GM23338 (cell line): ENCODE measurements around the gene RPS17. TPM values are rescaled to one million over a fixed set of nuclear protein-coding genes. Genes with fewer than 3 reads are reported as not detected.
"Not testable (repeated sequence)": the region's sequence is repeated elsewhere in the genome, so short reads cannot be mapped to it uniquely, and the experiment has no call there.

Source experiments
- ATAC-seq: fragments of 200-7000 bp; cut with Tn5 transposase; 3 replicates; pipeline ENCODE4 v1.9.1; 2020
- DNase-seq: peaks from one replicate; pipeline ENCODE4 v3.0.0-alpha.2; 2015; ENCODE audit warnings: low spot score
- H2AFZ ChIP-seq: fragments of 200-600 bp; sonication (generic); 2 replicates; pipeline ENCODE4 v1.8.0; 2016; ENCODE audit warnings: antibody characterized with exemption, mild to moderate bottlenecking, moderate library complexity
- H3F3A ChIP-seq: fragments of 200-600 bp; sonication (generic); replicated peaks from 2 replicates; pipeline ENCODE4 v1.8.0; 2017; ENCODE audit warnings: antibody characterized with exemption, mixed run types, low read depth
- H3K27ac ChIP-seq: fragments of 200-600 bp; sonication (generic); 2 replicates; pipeline ENCODE4 v1.6.1; 2016; ENCODE audit warnings: low read depth
- H3K27me3 ChIP-seq: fragments of 200-600 bp; sonication (generic); 2 replicates; pipeline ENCODE4 v1.8.0; 2016; ENCODE audit warnings: mild to moderate bottlenecking, mixed run types, moderate library complexity; ENCODE audit not compliant: insufficient read depth
- H3K36me3 ChIP-seq: fragments of 200-600 bp; sonication (generic); 2 replicates; pipeline ENCODE4 v1.8.0; 2016; ENCODE audit warnings: mild to moderate bottlenecking; ENCODE audit not compliant: insufficient read depth
- H3K4me1 ChIP-seq: fragments of 200-600 bp; sonication (generic); 2 replicates; pipeline ENCODE4 v1.8.0; 2016; ENCODE audit warnings: mild to moderate bottlenecking, moderate library complexity; ENCODE audit not compliant: insufficient read depth
- H3K4me2 ChIP-seq: fragments of 200-600 bp; sonication (generic); 2 replicates; pipeline ENCODE4 v1.7.1; 2017; ENCODE audit warnings: mixed run types
- H3K4me3 ChIP-seq: fragments of 200-600 bp; sonication (generic); 2 replicates; pipeline ENCODE4 v1.6.1; 2016; ENCODE audit warnings: mixed run types
- H3K79me2 ChIP-seq: fragments of 200-600 bp; sonication (generic); replicated peaks from 2 replicates; pipeline ENCODE4 v1.8.0; 2017; ENCODE audit warnings: mild to moderate bottlenecking; ENCODE audit not compliant: insufficient read depth
- H3K9me2 ChIP-seq: fragments of 200-600 bp; sonication (generic); 2 replicates; pipeline ENCODE4 v1.8.0; 2017; ENCODE audit not compliant: insufficient read depth
- H4K20me1 ChIP-seq: fragments of 200-600 bp; sonication (generic); replicated peaks from 2 replicates; pipeline ENCODE4 v1.8.0; 2017; ENCODE audit warnings: mild to moderate bottlenecking; ENCODE audit not compliant: insufficient read depth
- H3K27ac Mint-ChIP-seq: 2 replicates; pipeline ENCODE4 v1.8.0; 2020; ENCODE audit warnings: inconsistent platforms, mild to moderate bottlenecking, moderate library complexity, mixed read lengths
- H3K27me3 Mint-ChIP-seq: 3 replicates; pipeline ENCODE4 v1.8.0; 2022; ENCODE audit warnings: low read depth, mild to moderate bottlenecking, moderate library complexity, mixed read lengths, inconsistent platforms; ENCODE audit not compliant: insufficient read depth, poor library complexity
- H3K36me3 Mint-ChIP-seq: 3 replicates; pipeline ENCODE4 v1.8.0; 2021; ENCODE audit warnings: low read depth, mild to moderate bottlenecking, inconsistent platforms, moderate library complexity, mixed read lengths
- H3K4me1 Mint-ChIP-seq: 3 replicates; pipeline ENCODE4 v1.8.0; 2020; ENCODE audit warnings: mild to moderate bottlenecking, inconsistent platforms, mixed read lengths
- H3K4me3 Mint-ChIP-seq: 3 replicates; pipeline ENCODE4 v1.8.0; 2021; ENCODE audit warnings: moderate library complexity, mild to moderate bottlenecking, inconsistent platforms, mixed read lengths
- H3K9me3 Mint-ChIP-seq: 3 replicates; pipeline ENCODE4 v1.8.0; 2020; ENCODE audit warnings: moderate library complexity, mild to moderate bottlenecking, inconsistent platforms, mixed read lengths
- CREB1 ChIP-seq: fragments of 250-450 bp; sonication (Bioruptor Pico); IDR thresholded peaks from 2 replicates; pipeline ENCODE4 v1.5.0; 2020; ENCODE audit warnings: low read depth, mild to moderate bottlenecking, moderate library complexity
- EZH2 ChIP-seq: fragments of 200-600 bp; sonication (generic); IDR thresholded peaks from one replicate; pipeline ENCODE4 v1.8.0; 2017; ENCODE audit warnings: antibody characterized with exemption, mild to moderate bottlenecking, low read depth; ENCODE audit not compliant: unreplicated experiment
- EZH2phosphoT487 ChIP-seq: fragments of 200-600 bp; sonication (generic); IDR thresholded peaks from one replicate; pipeline ENCODE4 v1.8.1; 2018; ENCODE audit warnings: antibody characterized with exemption; ENCODE audit not compliant: unreplicated experiment
- POLR2AphosphoS5 ChIP-seq: IDR thresholded peaks from 2 replicates; pipeline ENCODE4 v1.6.1; 2016; ENCODE audit warnings: antibody characterized with exemption, low read depth
- ZNF331 ChIP-seq: fragments of 250-450 bp; sonication (Bioruptor Pico); IDR thresholded peaks from 2 replicates; pipeline ENCODE4 v1.5.0; 2020; ENCODE audit warnings: low read depth, mild to moderate bottlenecking, moderate library complexity
- polyA plus RNA-seq: library from polyadenylated mRNA; unstranded; fragments of >200 nt; fragmentation: Nextera tagmentation; extraction: Ambion mirVana; gene quantifications from 2 replicates; pipeline ENCODE4 v1.2.1, GENCODE V29; 2016
- total RNA-seq: library from RNA; depleted of rRNA; stranded (reverse); fragments of >200 nt; shearing (Covaris generic); gene quantifications from 2 replicates; pipeline ENCODE4 v1.2.3, GENCODE V29; 2014
- TF ChIP-seq, protein P1 (sequence below), 2 experiments: fragments of 200-600 bp in 1 of 2; sonication (generic) in 1 of 2; conservative IDR thresholded peaks; 2 replicates each; pipeline versions ENCODE4 v1.5.1 to v1.6.1; 2016 to 2017; ENCODE audit warnings: antibody characterized with exemption in 2 of 2, low read depth in 2 of 2, mild to moderate bottlenecking in 2 of 2, moderate library complexity in 1 of 2
- TF ChIP-seq, protein P2 (sequence below): IDR thresholded peaks from one replicate; pipeline ENCODE4 v1.6.1; 2018; ENCODE audit warnings: antibody characterized with exemption; ENCODE audit not compliant: unreplicated experiment
- TF ChIP-seq, protein P3 (sequence below): IDR thresholded peaks from 2 replicates; pipeline ENCODE4 v1.6.1; 2016; ENCODE audit warnings: antibody characterized with exemption

RPS17 gene
- total and polyA plus RNA-seq, 2 experiments from 2014 or later = 1,741 to 1,928 TPM

DNA sequence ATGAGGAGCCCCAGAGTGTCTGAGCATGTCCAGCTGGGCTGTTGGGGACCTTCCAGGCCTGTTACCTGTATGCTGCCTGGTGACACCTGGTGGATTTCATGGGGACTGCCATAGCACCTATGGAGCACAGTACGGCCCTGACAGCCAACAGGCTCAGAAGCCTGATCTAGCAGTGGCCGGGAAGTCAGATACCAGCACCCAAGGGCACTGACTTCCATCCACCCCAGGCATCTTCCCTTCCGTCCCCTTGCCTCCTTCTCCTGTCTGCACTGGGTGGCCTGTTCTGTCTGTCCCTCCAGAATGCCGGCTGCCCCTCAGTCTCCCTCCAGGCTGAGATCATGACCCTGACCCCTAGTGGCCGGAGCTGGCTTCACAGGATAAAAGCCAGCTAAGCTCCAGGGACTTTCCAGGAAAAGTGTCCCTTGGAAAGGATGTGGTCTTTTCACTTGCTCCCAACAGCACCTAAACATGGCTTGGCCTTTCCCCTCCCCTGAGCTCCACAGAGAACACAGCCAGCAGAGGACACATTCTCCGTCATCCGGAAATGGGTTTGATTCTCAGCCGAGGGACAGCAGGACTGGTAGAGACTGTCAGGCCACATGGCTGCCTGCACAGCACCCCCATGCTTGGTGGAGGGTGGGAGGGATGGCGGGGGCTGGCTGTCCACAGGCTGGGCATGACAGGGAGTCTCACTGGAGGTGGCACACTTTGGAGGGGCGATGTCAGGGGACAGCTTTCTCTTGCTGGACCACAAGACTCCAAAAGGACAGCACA, 9.5 kb downstream of the RPS17 start:
- peaks cover 27% of the 10 kb centered on the region for H3F3A ChIP-seq
- H4K20me1 ChIP-seq = peaks cover 4% of the 10 kb centered on the region; the same call in 1 of the 2 replicates
- Mint-ChIP-seq H3K9me3 (no peaks in the 10 kb centered on the region), H3K27me3 (peaks cover 10% of the 10 kb centered on the region), H3K4me1 (peaks cover 7% of the 10 kb centered on the region), H3K4me3 (peak overlapping the region; percentile 58), H3K36me3 (peaks cover 35% of the 10 kb centered on the region), H3K27ac (no peak overlapping the region; the same call in 1 of the 2 replicates)
- no peaks in the 10 kb centered on the region for H3K27me3 ChIP-seq
- no peaks in the 10 kb centered on the region for H3K9me2 ChIP-seq
- peak overlapping the region; percentile 72; the same call in 1 of the 2 replicates for H3K4me2 ChIP-seq
- DNase-seq (peak; percentile 83), ATAC-seq (peak; percentile 78)
- no peaks in the 10 kb centered on the region; the same call in 1 of the 2 replicates for H3K4me1 ChIP-seq
- H2AFZ ChIP-seq = no peak overlapping the region
- H3K36me3 ChIP-seq = peaks cover 17% of the 10 kb centered on the region
- peak overlapping the region; percentile 38; the same call in 1 of the 2 replicates for H3K4me3 ChIP-seq
- H3K79me2 ChIP-seq = no peaks in the 10 kb centered on the region
- peak overlapping the region; percentile 80; the same call in 1 of the 2 replicates for H3K27ac ChIP-seq
- TF ChIP-seq, protein P1, sequence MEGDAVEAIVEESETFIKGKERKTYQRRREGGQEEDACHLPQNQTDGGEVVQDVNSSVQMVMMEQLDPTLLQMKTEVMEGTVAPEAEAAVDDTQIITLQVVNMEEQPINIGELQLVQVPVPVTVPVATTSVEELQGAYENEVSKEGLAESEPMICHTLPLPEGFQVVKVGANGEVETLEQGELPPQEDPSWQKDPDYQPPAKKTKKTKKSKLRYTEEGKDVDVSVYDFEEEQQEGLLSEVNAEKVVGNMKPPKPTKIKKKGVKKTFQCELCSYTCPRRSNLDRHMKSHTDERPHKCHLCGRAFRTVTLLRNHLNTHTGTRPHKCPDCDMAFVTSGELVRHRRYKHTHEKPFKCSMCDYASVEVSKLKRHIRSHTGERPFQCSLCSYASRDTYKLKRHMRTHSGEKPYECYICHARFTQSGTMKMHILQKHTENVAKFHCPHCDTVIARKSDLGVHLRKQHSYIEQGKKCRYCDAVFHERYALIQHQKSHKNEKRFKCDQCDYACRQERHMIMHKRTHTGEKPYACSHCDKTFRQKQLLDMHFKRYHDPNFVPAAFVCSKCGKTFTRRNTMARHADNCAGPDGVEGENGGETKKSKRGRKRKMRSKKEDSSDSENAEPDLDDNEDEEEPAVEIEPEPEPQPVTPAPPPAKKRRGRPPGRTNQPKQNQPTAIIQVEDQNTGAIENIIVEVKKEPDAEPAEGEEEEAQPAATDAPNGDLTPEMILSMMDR (conservative IDR thresholded peaks at IDR 0.05; ENCODE audit: low read depth in 2 of 2) = peak; percentile 77 to 100
- TF ChIP-seq ZNF331 (CRISPR knock-in tag) = no peak

DNA sequence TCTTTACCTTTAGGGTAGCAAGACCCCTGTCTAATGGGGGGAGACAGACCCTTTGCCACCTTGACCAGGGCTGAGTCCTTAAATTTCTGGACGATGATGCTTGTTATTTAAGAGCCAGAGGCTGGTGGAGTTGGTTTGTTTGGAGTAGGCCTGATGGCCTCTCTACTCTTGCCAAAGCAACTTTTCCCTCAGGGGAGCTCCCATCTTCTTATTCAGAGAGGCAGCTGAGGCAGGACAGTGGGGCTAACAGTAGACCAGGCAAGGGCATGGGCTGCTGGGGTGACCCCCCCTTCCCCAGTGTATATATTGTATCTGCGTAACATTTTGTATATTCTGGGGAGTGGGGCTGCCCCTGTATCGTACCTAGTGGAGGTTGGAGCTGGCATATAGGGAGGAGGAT, 10.3 kb downstream of the RPS17 start:
- Histone ChIP-seq H4K20me1 (peaks cover 3% of the 10 kb centered on the region; the same call in 1 of the 2 replicates), H3K4me2 (no peak overlapping the region), H3K27ac (no peak overlapping the region), H3K27me3 (no peaks in the 10 kb centered on the region), H3F3A (peaks cover 21% of the 10 kb centered on the region; the same call in 1 of the 2 replicates), H3K9me2 (no peaks in the 10 kb centered on the region), H2AFZ (no peak overlapping the region), H3K4me1 (no peaks in the 10 kb centered on the region; the same call in 1 of the 2 replicates), H3K36me3 (peaks cover 12% of the 10 kb centered on the region), H3K4me3 (no peak overlapping the region), H3K79me2 (no peaks in the 10 kb centered on the region)
- TF ChIP-seq, protein P2, sequence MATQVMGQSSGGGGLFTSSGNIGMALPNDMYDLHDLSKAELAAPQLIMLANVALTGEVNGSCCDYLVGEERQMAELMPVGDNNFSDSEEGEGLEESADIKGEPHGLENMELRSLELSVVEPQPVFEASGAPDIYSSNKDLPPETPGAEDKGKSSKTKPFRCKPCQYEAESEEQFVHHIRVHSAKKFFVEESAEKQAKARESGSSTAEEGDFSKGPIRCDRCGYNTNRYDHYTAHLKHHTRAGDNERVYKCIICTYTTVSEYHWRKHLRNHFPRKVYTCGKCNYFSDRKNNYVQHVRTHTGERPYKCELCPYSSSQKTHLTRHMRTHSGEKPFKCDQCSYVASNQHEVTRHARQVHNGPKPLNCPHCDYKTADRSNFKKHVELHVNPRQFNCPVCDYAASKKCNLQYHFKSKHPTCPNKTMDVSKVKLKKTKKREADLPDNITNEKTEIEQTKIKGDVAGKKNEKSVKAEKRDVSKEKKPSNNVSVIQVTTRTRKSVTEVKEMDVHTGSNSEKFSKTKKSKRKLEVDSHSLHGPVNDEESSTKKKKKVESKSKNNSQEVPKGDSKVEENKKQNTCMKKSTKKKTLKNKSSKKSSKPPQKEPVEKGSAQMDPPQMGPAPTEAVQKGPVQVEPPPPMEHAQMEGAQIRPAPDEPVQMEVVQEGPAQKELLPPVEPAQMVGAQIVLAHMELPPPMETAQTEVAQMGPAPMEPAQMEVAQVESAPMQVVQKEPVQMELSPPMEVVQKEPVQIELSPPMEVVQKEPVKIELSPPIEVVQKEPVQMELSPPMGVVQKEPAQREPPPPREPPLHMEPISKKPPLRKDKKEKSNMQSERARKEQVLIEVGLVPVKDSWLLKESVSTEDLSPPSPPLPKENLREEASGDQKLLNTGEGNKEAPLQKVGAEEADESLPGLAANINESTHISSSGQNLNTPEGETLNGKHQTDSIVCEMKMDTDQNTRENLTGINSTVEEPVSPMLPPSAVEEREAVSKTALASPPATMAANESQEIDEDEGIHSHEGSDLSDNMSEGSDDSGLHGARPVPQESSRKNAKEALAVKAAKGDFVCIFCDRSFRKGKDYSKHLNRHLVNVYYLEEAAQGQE = no peak
- no peak for TF ChIP-seq ZNF331 (CRISPR knock-in tag)
- TF ChIP-seq EZH2phosphoT487 = no peak
- TF ChIP-seq EZH2 = no peak
- no peak for TF ChIP-seq CREB1 (CRISPR knock-in tag)
- TF ChIP-seq, protein P3, sequence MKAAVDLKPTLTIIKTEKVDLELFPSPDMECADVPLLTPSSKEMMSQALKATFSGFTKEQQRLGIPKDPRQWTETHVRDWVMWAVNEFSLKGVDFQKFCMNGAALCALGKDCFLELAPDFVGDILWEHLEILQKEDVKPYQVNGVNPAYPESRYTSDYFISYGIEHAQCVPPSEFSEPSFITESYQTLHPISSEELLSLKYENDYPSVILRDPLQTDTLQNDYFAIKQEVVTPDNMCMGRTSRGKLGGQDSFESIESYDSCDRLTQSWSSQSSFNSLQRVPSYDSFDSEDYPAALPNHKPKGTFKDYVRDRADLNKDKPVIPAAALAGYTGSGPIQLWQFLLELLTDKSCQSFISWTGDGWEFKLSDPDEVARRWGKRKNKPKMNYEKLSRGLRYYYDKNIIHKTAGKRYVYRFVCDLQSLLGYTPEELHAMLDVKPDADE = no peak
- no peak for TF ChIP-seq POLR2AphosphoS5
- Mint-ChIP-seq H3K4me1 (peaks cover 7% of the 10 kb centered on the region), H3K4me3 (no peak overlapping the region), H3K9me3 (no peaks in the 10 kb centered on the region), H3K27ac (no peak overlapping the region), H3K27me3 (peaks cover 8% of the 10 kb centered on the region), H3K36me3 (peaks cover 27% of the 10 kb centered on the region)
- ATAC-seq (peak; percentile 10; the same call in 1 of the 3 replicates), DNase-seq (no peak)

DNA sequence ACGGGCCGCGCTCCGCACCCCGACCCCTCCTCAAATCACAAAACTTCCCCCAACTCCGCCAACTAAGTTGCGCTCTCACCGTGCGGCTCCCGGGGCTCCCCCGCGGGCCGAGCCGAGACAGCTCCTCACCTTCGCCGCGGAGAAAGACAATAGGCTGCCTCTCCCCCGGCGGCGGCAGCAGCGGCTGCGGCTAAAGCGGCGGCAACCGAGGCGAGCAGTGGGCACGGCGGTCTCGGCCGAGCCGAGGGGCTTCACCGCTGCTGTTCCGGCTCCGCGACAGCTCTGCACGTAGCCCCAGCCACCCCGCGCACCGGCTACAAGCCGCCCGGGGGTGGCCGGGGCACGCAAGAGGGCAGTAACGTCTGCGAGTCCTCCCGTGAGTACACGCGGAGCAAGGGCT, 26.7 kb downstream of the RPS17 start:
- DNase-seq, H3K27ac Mint-ChIP-seq, H4K20me1 ChIP-seq, H3K4me1 Mint-ChIP-seq, H3K36me3 ChIP-seq, H2AFZ ChIP-seq, H3K27me3 ChIP-seq, H3K4me2 ChIP-seq, H3K27ac ChIP-seq, ATAC-seq, H3K4me1 ChIP-seq, H3K4me3 ChIP-seq, H3K9me3 Mint-ChIP-seq, H3K79me2 ChIP-seq, H3K36me3 Mint-ChIP-seq, H3F3A ChIP-seq, H3K4me3 Mint-ChIP-seq, H3K27me3 Mint-ChIP-seq, H3K9me2 ChIP-seq: not testable (repeated sequence)
